ENCODE measurements around the gene SIM2.
"Not testable (repeated sequence)": the region's sequence is repeated elsewhere in the genome, so short reads cannot be mapped to it uniquely, and the experiment has no call there.

The SIM2 gene

DNA sequence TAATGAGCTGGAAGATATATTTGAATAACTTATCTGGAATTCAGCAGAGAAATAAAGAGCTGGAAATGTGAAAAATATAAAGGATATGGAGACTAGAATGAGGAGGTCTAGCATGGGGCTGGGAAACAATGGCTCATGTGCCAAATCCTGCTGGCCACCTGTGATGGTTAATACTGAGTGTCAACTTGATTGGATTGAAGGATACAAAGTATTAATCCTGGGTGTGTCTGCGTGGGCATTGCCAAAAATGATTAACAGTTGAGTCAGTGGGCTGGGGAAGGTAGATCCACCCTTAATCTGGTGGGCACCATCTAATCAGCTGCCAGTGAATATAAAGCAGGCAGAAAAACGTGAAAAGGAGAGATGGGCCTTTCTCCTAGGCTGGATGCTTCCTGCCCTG is 26.6 kb upstream of the SIM2 start:
- not testable (repeated sequence) for H3K4me3 Mint-ChIP-seq, DNase-seq, H3K27ac Mint-ChIP-seq, H3K4me1 Mint-ChIP-seq, H3K36me3 Mint-ChIP-seq, H3K9me3 Mint-ChIP-seq
- CTCF ChIA-PET = interaction anchor here (1.2 kb wide), 1 partner anchor 16 kb away, joined by 3 read pairs; no protein-coding TSS in a partner anchor
- H3K27me3 Mint-ChIP-seq = peaks cover 36% of the 10 kb centered on the region

DNA sequence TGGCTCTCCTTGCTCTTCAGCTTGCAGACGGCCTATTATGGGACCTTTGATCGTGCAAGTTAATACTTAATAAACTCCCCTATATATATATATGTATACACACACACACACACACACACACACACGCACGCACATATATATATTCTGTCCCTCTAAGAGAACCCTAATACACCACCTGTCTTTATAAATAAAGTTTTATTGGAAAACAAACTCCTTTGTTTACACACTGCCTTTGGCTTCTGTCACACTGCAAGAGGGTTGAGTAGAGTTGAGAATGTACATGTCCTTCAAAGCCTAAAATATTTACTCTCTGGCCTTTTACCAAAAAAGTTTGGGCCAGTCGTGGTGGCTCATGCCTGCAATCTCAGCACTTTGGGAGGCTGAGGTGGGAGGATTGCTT is 26.2 kb upstream of the SIM2 start:
- H3K9me3 Mint-ChIP-seq = no peaks in the 10 kb centered on the region
- H3K27me3 Mint-ChIP-seq = peaks cover 40% of the 10 kb centered on the region
- H3K4me3 Mint-ChIP-seq = no peak overlapping the region
- no peaks in the 10 kb centered on the region for H3K4me1 Mint-ChIP-seq
- no peak for DNase-seq
- CTCF ChIA-PET = no interaction called here
- no peak overlapping the region for H3K27ac Mint-ChIP-seq
- no peaks in the 10 kb centered on the region for H3K36me3 Mint-ChIP-seq

DNA sequence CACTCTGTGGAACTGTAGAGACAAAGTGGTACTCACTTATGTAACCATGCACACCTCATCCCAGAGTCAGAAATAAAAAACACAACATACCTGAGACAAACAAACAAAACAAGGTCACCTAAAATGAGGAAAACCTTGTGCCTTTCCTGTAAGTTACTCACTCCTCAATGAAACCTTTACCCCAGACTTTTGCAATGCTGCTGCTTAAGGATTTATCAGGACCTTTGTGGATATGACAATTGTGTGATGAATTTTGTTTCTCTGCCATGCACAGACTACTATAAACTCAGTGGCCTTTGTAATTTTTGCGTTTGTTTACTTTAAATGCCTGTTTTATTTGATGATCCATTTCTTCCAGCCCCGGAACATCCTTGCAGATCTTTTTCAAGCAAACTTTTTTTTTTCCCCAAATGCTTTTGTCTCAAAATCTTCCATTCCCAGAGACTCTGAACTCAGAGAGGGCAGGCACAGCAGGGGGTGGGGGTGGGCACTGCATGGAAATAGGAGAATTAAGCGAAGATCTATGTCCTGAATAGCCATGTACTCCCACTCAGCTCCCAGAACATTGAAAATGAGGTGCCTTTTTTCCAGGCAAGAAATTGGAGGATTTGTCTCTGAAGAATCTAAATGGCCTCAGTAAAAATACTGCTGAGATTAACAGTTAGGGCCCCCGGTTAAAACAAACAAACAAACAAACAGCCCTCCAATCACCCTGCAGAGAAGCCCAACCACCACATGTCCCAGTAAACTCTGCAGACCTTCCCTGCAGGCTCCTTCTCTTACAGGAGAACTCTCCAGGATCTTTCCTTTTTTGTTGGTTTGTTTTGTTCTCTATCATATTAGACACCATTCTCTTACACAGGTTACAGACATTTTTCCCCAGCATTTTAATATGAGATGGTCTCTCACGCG is 22.6 kb upstream of the SIM2 start:
- CTCF ChIA-PET = no interaction called here
- no peak for DNase-seq

DNA sequence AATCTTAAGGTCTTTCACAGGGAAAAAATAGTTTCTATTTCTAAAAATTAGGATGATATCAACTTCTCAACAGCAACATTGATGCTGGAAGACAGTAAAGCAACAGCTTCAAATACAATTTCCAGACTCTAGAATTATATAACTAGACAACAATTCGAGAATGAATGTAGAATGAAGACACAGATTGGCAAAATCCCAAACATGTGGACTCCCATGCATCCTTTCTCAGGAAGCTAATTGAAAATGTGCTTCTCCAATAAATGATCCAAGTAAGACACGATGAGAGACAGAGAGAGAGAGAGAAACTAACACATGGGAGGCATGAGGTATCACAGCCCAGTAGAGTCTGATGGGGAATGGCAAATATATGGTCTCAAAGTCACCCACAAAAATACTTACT is 21.5 kb upstream of the SIM2 start:
- no peak for DNase-seq
- peaks cover 51% of the 10 kb centered on the region for H3K27me3 Mint-ChIP-seq
- no peak overlapping the region for H3K27ac Mint-ChIP-seq
- CTCF ChIA-PET = no interaction called here
- H3K36me3 Mint-ChIP-seq = no peaks in the 10 kb centered on the region
- H3K4me1 Mint-ChIP-seq = no peaks in the 10 kb centered on the region
- no peak overlapping the region for H3K4me3 Mint-ChIP-seq
- H3K9me3 Mint-ChIP-seq = peaks cover 8% of the 10 kb centered on the region

More for the DNA sequence above, 22.6 kb upstream of the SIM2 start:
- Mint-ChIP-seq H3K4me1 (no peaks in the 10 kb centered on the region), H3K4me3 (no peak overlapping the region), H3K9me3 (peaks cover 6% of the 10 kb centered on the region), H3K36me3 (no peaks in the 10 kb centered on the region), H3K27me3 (peaks cover 57% of the 10 kb centered on the region), H3K27ac (no peak overlapping the region)

DNA sequence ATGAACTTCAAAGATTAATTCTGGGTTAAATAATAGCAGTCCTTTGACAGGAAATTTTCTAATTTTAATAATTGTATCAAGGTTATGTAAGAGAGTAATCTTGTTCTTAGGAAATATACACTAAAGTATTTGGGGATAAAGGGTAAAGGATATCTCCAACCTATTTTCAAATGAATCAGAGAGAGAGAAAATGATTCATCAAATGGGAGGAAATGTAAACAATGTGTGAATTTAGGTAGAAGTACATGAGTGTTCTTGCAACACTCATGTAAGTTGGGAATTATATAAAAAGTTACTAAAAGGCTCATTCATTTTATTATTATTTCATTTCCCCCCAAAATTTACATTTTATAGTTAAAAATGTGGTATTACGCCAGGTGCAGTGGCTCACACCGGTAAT is 20.4 kb upstream of the SIM2 start:
- Mint-ChIP-seq H3K4me1 (no peaks in the 10 kb centered on the region), H3K9me3 (peaks cover 8% of the 10 kb centered on the region), H3K36me3 (no peaks in the 10 kb centered on the region), H3K27me3 (peaks cover 56% of the 10 kb centered on the region), H3K27ac (no peak overlapping the region), H3K4me3 (no peak overlapping the region)
- DNase-seq = no peak
- CTCF ChIA-PET = no interaction called here

DNA sequence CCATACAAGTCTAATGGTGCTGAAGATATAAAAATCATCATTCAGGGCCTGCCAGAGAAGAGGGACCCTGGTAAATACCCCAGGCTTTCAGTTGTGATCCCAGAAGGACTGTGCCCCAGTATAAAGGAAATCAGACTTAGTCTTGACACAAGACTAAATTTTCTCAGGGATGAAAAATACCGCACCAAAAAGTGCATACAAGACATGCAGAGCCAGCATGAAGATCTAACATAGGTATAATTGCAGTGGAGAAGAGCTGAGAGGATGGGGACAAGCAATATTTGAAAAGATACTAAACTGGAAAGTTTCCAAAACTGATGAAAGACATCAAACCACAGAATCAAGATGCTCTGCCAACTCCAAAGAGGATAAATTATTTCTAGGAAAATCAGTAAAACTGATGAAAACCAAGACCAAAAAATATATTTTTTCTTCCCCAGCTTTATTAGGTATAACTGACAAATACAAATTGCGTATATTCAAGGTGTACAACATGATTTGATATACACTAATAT is 17.7 kb upstream of the SIM2 start:
- Mint-ChIP-seq H3K9me3 (peaks cover 8% of the 10 kb centered on the region), H3K4me1 (no peaks in the 10 kb centered on the region), H3K4me3 (no peak overlapping the region), H3K27ac (no peak overlapping the region), H3K27me3 (peaks cover 64% of the 10 kb centered on the region), H3K36me3 (no peaks in the 10 kb centered on the region)
- CTCF ChIA-PET = no interaction called here
- DNase-seq = no peak

DNA sequence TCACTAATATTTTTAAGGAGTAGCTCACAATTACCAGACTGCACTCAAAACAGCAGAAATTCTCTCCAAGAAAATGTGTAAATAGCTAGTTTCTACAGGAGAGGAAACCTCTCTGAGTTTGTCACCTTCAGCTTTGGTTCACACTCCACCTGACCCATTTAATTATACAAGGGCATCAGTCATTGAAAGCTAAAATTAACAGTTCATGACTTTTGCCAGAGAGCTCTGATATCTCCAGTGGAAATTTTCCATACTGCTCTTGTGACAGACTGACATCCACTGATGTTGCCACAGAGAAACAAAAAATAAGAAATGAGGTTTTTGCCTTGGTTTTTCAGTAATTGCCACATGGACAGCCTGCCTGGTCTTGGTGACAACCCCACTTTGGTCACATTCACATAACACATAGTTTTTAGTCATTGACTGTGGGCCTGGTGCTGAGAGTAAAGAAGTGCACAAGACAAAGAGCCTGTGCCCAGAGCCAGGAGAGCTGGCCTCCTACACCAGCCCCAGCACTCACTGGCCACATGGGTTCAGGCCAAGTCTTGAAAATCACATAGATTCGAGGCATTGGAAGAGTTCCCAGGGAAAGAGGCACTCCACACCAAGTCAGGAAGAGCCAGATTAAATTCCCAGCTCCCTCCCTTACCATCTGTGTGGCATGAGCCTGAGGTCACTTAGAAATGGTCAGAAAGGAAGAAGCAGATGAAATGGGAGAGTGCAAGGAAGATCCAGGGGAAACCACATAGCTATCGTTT is 13.8 kb upstream of the SIM2 start:
- H3K4me1 Mint-ChIP-seq = no peaks in the 10 kb centered on the region
- H3K36me3 Mint-ChIP-seq = no peaks in the 10 kb centered on the region
- H3K27me3 Mint-ChIP-seq = peaks cover 62% of the 10 kb centered on the region
- CTCF ChIA-PET = interaction anchor here (1.6 to 1.7 kb wide), 2 partner anchors 18 to 54 kb away, joined by 5 read pairs; no protein-coding TSS in a partner anchor
- H3K4me3 Mint-ChIP-seq = no peak overlapping the region
- DNase-seq = no peak
- peaks cover 7% of the 10 kb centered on the region for H3K9me3 Mint-ChIP-seq
- no peak overlapping the region for H3K27ac Mint-ChIP-seq

DNA sequence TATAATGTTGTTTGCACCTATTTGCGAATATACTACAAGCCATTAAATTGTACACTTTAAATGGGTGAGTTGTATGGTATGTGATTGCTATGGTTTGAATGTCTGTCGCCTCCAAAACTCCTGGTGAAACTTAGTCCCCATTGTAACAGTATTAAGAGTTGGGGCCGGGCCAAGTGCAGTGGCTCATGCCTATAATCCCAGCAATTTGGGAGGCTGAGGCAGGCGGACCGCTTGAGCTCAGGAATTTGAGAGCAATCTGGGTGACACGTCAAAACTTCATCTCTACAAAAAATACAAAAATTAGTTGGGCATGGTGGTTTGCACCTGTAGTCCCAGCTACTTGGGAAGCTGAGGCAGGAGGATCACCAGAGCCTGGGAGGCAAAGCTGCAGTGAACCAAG is 12.0 kb upstream of the SIM2 start:
- CTCF ChIA-PET = no interaction called here
- DNase-seq = no peak
- Mint-ChIP-seq H3K36me3 (no peaks in the 10 kb centered on the region), H3K9me3 (no peaks in the 10 kb centered on the region), H3K27me3 (peaks cover 73% of the 10 kb centered on the region), H3K4me3 (no peak overlapping the region), H3K27ac (no peak overlapping the region), H3K4me1 (no peaks in the 10 kb centered on the region)

DNA sequence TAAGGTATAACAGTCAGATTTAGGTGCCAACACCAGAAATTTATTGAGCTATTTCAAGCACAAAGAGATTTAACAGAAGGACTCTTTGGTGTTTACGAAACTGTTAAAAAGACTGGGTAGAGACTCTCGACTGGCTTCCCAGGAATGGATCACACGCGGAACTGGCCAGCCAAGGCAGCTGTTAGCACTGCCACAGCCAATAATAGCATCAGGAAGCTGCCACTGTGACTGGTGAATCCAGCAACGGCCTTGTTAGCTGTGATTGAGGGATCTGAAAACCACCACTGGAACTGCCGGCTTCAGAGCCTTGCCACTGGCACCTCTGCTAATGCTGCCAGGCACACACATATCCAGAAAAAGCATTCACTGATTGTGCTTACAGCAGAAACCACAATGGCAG is 10.6 kb upstream of the SIM2 start:
- DNase-seq = no peak
- CTCF ChIA-PET = interaction anchor here (0.8 to 1.2 kb wide), 3 partner anchors 17 to 89 kb away, joined by 3 read pairs; no protein-coding TSS in a partner anchor
- no peaks in the 10 kb centered on the region for H3K9me3 Mint-ChIP-seq
- H3K4me1 Mint-ChIP-seq = peaks cover 3% of the 10 kb centered on the region
- H3K36me3 Mint-ChIP-seq = no peaks in the 10 kb centered on the region
- H3K27me3 Mint-ChIP-seq = peaks cover 77% of the 10 kb centered on the region
- no peak overlapping the region for H3K27ac Mint-ChIP-seq
- H3K4me3 Mint-ChIP-seq = no peak overlapping the region

DNA sequence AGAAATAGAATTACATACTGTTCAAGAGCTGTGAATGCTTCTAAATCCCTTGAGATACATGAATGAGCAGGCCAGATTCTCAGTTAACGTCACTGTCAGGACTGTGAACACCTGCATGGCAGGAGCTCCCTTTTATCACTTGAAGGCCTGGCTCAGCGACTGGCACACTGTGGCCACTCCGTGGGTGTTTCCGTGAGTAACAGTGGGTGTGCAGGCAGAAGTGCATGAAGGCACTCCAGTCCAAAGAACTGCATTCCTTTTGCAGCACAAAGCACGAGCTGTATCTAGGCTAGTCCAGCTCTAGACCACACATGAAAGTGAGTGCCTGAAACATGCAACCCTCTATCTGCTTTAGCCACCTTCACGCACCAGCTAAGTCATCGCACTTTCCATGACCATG is 9.6 kb upstream of the SIM2 start:
- Mint-ChIP-seq H3K4me3 (no peak overlapping the region), H3K36me3 (no peaks in the 10 kb centered on the region), H3K27ac (no peak overlapping the region), H3K27me3 (peaks cover 83% of the 10 kb centered on the region), H3K4me1 (peaks cover 3% of the 10 kb centered on the region), H3K9me3 (no peaks in the 10 kb centered on the region)
- no peak for DNase-seq
- CTCF ChIA-PET = interaction anchor here (0.8 to 1.2 kb wide), 3 partner anchors 26 to 182 kb away, joined by 3 read pairs; no protein-coding TSS in a partner anchor

DNA sequence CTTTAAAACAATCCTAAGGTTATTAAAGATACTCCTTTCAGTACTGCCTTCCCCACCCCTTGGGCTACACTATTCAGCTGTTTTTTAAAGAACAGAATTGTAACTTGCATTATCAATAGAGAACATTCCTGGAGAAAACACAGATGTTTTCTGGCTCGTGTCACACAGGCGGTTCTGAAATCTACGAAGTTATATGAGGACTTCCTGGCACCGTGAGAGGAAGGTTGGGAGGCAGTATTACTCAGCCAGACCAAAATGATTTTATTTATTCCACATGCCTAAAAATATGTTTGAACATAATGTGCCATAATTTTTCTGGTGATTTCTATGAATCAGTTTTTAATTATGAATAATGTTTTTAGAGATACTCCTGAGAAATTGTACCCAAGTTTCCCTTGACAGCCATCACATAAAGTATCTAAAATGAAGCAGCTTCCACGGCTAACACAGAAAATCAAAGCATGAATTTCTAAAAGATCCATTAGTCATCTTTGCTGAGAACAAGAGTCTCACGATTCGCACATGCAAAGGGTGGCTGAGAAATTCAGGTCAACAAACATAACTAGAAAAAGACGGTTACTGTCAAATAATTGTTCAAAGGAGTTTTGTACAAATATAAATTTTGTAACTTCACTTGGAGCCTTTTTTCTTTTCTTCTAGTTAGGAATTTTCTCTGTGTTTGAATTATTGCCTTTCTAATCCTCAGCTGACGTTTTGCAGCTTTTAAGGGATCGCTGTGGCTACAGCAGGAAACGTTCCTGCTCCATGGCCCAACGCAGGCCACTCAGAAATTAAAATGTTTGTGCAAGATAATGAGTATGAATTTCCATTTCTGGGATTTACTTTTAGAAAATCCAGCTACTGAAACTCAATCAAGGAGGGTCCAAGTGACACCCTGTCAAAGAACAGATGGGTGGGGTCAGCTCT is 8.0 kb upstream of the SIM2 start:
- Mint-ChIP-seq H3K27ac (no peak overlapping the region), H3K36me3 (no peaks in the 10 kb centered on the region), H3K4me3 (no peak overlapping the region), H3K27me3 (peaks cover 89% of the 10 kb centered on the region), H3K9me3 (no peaks in the 10 kb centered on the region), H3K4me1 (peaks cover 3% of the 10 kb centered on the region)
- no peak for DNase-seq
- CTCF ChIA-PET = no interaction called here

DNA sequence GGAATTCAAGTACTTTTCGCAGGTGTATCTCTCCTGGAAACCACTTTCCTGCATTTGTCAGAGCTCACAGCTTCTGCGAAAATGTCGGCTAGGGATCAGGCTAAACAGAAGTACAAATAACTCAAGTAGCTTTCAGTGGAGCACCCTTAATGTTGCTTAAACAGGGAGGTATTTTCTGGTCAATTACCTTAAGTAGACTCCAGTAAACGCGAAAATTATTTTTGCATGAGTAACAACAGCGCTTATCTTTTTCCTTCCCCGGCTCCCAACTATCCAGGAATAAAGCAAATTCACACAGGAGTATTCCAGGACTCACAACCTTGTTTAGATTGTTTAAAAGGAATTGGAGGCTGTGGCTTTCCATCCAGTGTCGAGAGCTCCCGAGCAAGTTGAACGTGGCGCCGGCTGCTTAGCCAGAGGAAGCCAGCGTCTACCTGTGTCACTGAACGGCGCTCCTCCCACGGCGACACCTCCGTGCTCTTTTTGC is 7.3 kb upstream of the SIM2 start:
- no peaks in the 10 kb centered on the region for H3K9me3 Mint-ChIP-seq
- no peaks in the 10 kb centered on the region for H3K36me3 Mint-ChIP-seq
- H3K4me1 Mint-ChIP-seq = peaks cover 3% of the 10 kb centered on the region
- CTCF ChIA-PET = no interaction called here
- H3K4me3 Mint-ChIP-seq = no peak overlapping the region
- H3K27me3 Mint-ChIP-seq = peaks cover 92% of the 10 kb centered on the region
- no peak for DNase-seq
- no peak overlapping the region for H3K27ac Mint-ChIP-seq

DNA sequence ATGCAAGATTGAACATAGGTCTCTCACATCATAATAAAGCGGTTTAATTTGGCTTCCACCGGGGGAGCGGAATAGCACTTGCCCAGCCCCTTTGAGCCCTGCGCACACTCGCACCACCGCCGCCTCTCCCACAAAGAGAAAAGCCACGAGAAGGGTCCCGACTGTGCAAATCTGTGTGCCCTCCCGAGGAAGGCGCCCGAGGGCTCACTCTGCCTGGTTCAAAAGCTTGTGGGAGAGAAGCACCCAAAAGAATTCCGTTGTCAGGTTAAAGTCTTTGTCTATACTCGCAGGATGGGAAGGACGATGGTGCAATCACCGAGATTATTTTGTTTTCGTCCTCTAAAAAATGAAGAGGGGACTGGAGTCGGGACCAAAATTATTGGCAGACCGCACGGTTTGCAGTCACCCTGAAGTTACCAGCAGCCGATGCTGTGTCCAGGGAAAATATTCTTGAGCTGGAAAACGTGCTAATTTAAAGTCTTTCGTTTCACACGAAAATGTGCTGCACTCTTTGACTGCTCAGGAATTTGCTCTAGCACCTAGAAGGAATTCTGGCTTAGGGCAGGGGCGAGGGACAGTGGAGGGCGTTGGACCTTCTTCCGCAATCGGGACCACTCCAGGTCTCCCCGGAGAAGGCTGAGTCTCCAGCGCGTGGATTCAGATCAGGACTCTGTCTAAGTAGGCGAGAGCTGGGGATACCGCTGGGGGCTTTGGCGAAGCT is 6.6 kb upstream of the SIM2 start:
- DNase-seq = no peak
- Mint-ChIP-seq H3K27me3 (peaks cover 92% of the 10 kb centered on the region), H3K27ac (peak overlapping the region; percentile 13), H3K4me1 (peaks cover 3% of the 10 kb centered on the region), H3K4me3 (peak overlapping the region; percentile 7), H3K36me3 (no peaks in the 10 kb centered on the region), H3K9me3 (no peaks in the 10 kb centered on the region)
- CTCF ChIA-PET = no interaction called here
